Measurements from ENCODE around the gene ENTHD1.

The ENTHD1 gene

GRCh38 chr22:39724390-39724789 is 169.2 kb downstream of the ENTHD1 start:
- Histone ChIP-seq H3K36me3 (ENCODE audit: insufficient read depth, low read length) (no peaks in the 10 kb centered on the region), H3K27me3 (ENCODE audit: insufficient read depth, low read length) (peaks cover 21% of the 10 kb centered on the region; the same call in 1 of the 2 replicates), H3K79me2 (ENCODE audit: control insufficient read depth, insufficient read depth, low read length, unreplicated experiment) (no peaks in the 10 kb centered on the region), H3K4me3 (ENCODE audit: low read depth, low read length) (no peak overlapping the region), H2AFZ (ENCODE audit: low read length, unreplicated experiment) (no peak overlapping the region), H3K4me1 (ENCODE audit: control insufficient read depth, insufficient read depth, low read length, unreplicated experiment) (no peaks in the 10 kb centered on the region), H3K27ac (ENCODE audit: low read depth, low read length) (no peak overlapping the region)

GRCh38 chr22:39723899-39724351 is 169.6 kb downstream of the ENTHD1 start:
- Histone ChIP-seq H2AFZ (ENCODE audit: low read length, unreplicated experiment) (no peak overlapping the region), H3K4me1 (ENCODE audit: control insufficient read depth, insufficient read depth, low read length, unreplicated experiment) (no peaks in the 10 kb centered on the region), H3K27me3 (ENCODE audit: insufficient read depth, low read length) (peaks cover 21% of the 10 kb centered on the region; the same call in 1 of the 2 replicates), H3K36me3 (ENCODE audit: insufficient read depth, low read length) (no peaks in the 10 kb centered on the region), H3K27ac (ENCODE audit: low read depth, low read length) (no peak overlapping the region), H3K79me2 (ENCODE audit: control insufficient read depth, insufficient read depth, low read length, unreplicated experiment) (no peaks in the 10 kb centered on the region), H3K4me3 (ENCODE audit: low read depth, low read length) (no peak overlapping the region)

- H3K27me3 ChIP-seq (ENCODE audit: insufficient read depth, low read length), result peaks cover 21% of the 10 kb centered on the region; the same call in 1 of the 2 replicates
- H3K27ac ChIP-seq (ENCODE audit: low read depth, low read length), result no peak overlapping the region
- H3K4me3 ChIP-seq (ENCODE audit: low read depth, low read length), result no peak overlapping the region
- no peaks in the 10 kb centered on the region for H3K36me3 ChIP-seq (ENCODE audit: insufficient read depth, low read length)
- no peaks in the 10 kb centered on the region for H3K79me2 ChIP-seq (ENCODE audit: control insufficient read depth, insufficient read depth, low read length, unreplicated experiment)
- H3K4me1 ChIP-seq (ENCODE audit: control insufficient read depth, insufficient read depth, low read length, unreplicated experiment), result no peaks in the 10 kb centered on the region
- H2AFZ ChIP-seq (ENCODE audit: low read length, unreplicated experiment), result no peak overlapping the region
Measured at GRCh38 chr22:39723463-39723862, 170.1 kb downstream of the ENTHD1 start.

- no peak overlapping the region for H3K27ac ChIP-seq (ENCODE audit: low read depth, low read length)
- no peak overlapping the region for H2AFZ ChIP-seq (ENCODE audit: low read length, unreplicated experiment)
- no peak overlapping the region for H3K4me3 ChIP-seq (ENCODE audit: low read depth, low read length)
- no peaks in the 10 kb centered on the region for H3K36me3 ChIP-seq (ENCODE audit: insufficient read depth, low read length)
- no peaks in the 10 kb centered on the region for H3K4me1 ChIP-seq (ENCODE audit: control insufficient read depth, insufficient read depth, low read length, unreplicated experiment)
- H3K27me3 ChIP-seq (ENCODE audit: insufficient read depth, low read length), result peaks cover 20% of the 10 kb centered on the region; the same call in 1 of the 2 replicates
- H3K79me2 ChIP-seq (ENCODE audit: control insufficient read depth, insufficient read depth, low read length, unreplicated experiment), result no peaks in the 10 kb centered on the region
Measured at GRCh38 chr22:39722501-39722900, 171.1 kb downstream of the ENTHD1 start.

- Histone ChIP-seq H3K27me3 (ENCODE audit: insufficient read depth, low read length) (peaks cover 15% of the 10 kb centered on the region; the same call in 1 of the 2 replicates), H3K79me2 (ENCODE audit: control insufficient read depth, insufficient read depth, low read length, unreplicated experiment) (no peaks in the 10 kb centered on the region)
Measured at GRCh38 chr22:39722032-39722325, 171.6 kb downstream of the ENTHD1 start.

GRCh38 chr22:39721206-39722031 is 172.1 kb downstream of the ENTHD1 start:
- H3K27me3 ChIP-seq (ENCODE audit: insufficient read depth, low read length), result peaks cover 10% of the 10 kb centered on the region; the same call in 1 of the 2 replicates
- no peak overlapping the region for H3K27ac ChIP-seq (ENCODE audit: low read depth, low read length)
- no peaks in the 10 kb centered on the region for H3K4me1 ChIP-seq (ENCODE audit: control insufficient read depth, insufficient read depth, low read length, unreplicated experiment)
- H2AFZ ChIP-seq (ENCODE audit: low read length, unreplicated experiment), result no peak overlapping the region
- H3K36me3 ChIP-seq (ENCODE audit: insufficient read depth, low read length), result no peaks in the 10 kb centered on the region
- no peak overlapping the region for H3K4me3 ChIP-seq (ENCODE audit: low read depth, low read length)
- no peaks in the 10 kb centered on the region for H3K79me2 ChIP-seq (ENCODE audit: control insufficient read depth, insufficient read depth, low read length, unreplicated experiment)

More at GRCh38 chr22:39722032-39722325, 171.6 kb downstream of the ENTHD1 start:
- no peaks in the 10 kb centered on the region for H3K4me1 ChIP-seq (ENCODE audit: control insufficient read depth, insufficient read depth, low read length, unreplicated experiment)
- no peak overlapping the region for H3K27ac ChIP-seq (ENCODE audit: low read depth, low read length)
- no peak overlapping the region for H2AFZ ChIP-seq (ENCODE audit: low read length, unreplicated experiment)
- H3K36me3 ChIP-seq (ENCODE audit: insufficient read depth, low read length), result no peaks in the 10 kb centered on the region
- no peak overlapping the region for H3K4me3 ChIP-seq (ENCODE audit: low read depth, low read length)

- Histone ChIP-seq H3K79me2 (ENCODE audit: control insufficient read depth, insufficient read depth, low read length, unreplicated experiment) (no peaks in the 10 kb centered on the region), H3K27ac (ENCODE audit: low read depth, low read length) (no peak overlapping the region), H3K4me3 (ENCODE audit: low read depth, low read length) (no peak overlapping the region), H3K27me3 (ENCODE audit: insufficient read depth, low read length) (no peaks in the 10 kb centered on the region), H3K36me3 (ENCODE audit: insufficient read depth, low read length) (no peaks in the 10 kb centered on the region), H3K4me1 (ENCODE audit: control insufficient read depth, insufficient read depth, low read length, unreplicated experiment) (no peaks in the 10 kb centered on the region), H2AFZ (ENCODE audit: low read length, unreplicated experiment) (no peak overlapping the region)
Measured at GRCh38 chr22:39719559-39720450, 173.8 kb downstream of the ENTHD1 start.

- Histone ChIP-seq H3K27ac (ENCODE audit: low read depth, low read length) (no peak overlapping the region), H3K36me3 (ENCODE audit: insufficient read depth, low read length) (no peaks in the 10 kb centered on the region), H2AFZ (ENCODE audit: low read length, unreplicated experiment) (no peak overlapping the region), H3K79me2 (ENCODE audit: control insufficient read depth, insufficient read depth, low read length, unreplicated experiment) (no peaks in the 10 kb centered on the region), H3K27me3 (ENCODE audit: insufficient read depth, low read length) (no peaks in the 10 kb centered on the region), H3K4me3 (ENCODE audit: low read depth, low read length) (no peak overlapping the region), H3K4me1 (ENCODE audit: control insufficient read depth, insufficient read depth, low read length, unreplicated experiment) (no peaks in the 10 kb centered on the region)
Measured at GRCh38 chr22:39718921-39719475, 174.6 kb downstream of the ENTHD1 start.

GRCh38 chr22:39718206-39718605 is 175.4 kb downstream of the ENTHD1 start:
- H2AFZ ChIP-seq (ENCODE audit: low read length, unreplicated experiment), result no peak overlapping the region
- H3K79me2 ChIP-seq (ENCODE audit: control insufficient read depth, insufficient read depth, low read length, unreplicated experiment), result no peaks in the 10 kb centered on the region
- no peak overlapping the region for H3K27ac ChIP-seq (ENCODE audit: low read depth, low read length)
- H3K36me3 ChIP-seq (ENCODE audit: insufficient read depth, low read length), result no peaks in the 10 kb centered on the region
- no peak overlapping the region for H3K4me3 ChIP-seq (ENCODE audit: low read depth, low read length)
- H3K27me3 ChIP-seq (ENCODE audit: insufficient read depth, low read length), result no peaks in the 10 kb centered on the region
- no peaks in the 10 kb centered on the region for H3K4me1 ChIP-seq (ENCODE audit: control insufficient read depth, insufficient read depth, low read length, unreplicated experiment)

- no peak overlapping the region for H3K27ac ChIP-seq (ENCODE audit: low read depth, low read length)
- H3K27me3 ChIP-seq (ENCODE audit: insufficient read depth, low read length), result no peaks in the 10 kb centered on the region
- no peaks in the 10 kb centered on the region for H3K36me3 ChIP-seq (ENCODE audit: insufficient read depth, low read length)
- H3K4me3 ChIP-seq (ENCODE audit: low read depth, low read length), result no peak overlapping the region
- H3K79me2 ChIP-seq (ENCODE audit: control insufficient read depth, insufficient read depth, low read length, unreplicated experiment), result no peaks in the 10 kb centered on the region
- H3K4me1 ChIP-seq (ENCODE audit: control insufficient read depth, insufficient read depth, low read length, unreplicated experiment), result no peaks in the 10 kb centered on the region
- H2AFZ ChIP-seq (ENCODE audit: low read length, unreplicated experiment), result no peak overlapping the region
Measured at GRCh38 chr22:39717099-39717498, 176.5 kb downstream of the ENTHD1 start.
